C4-2B (cell line): ENCODE measurements around the gene C10orf67.

ENCODE experiments used
- H3K27ac ChIP-seq: fragments of 450-650 bp; 2 replicates; pipeline ENCODE4 v1.5.1; 2017
- CTCF ChIP-seq: fragments of 450-650 bp; conservative IDR thresholded peaks from 2 replicates; pipeline ENCODE4 v1.5.1; 2017; ENCODE audit warnings: mild to moderate bottlenecking
- ZFX ChIP-seq: fragments of 450-650 bp; IDR thresholded peaks from 2 replicates; pipeline ENCODE4 v1.6.1; 2017

C10orf67 gene

GRCh38 chr10:23381298-23382040 lies 36.9 kb upstream of the C10orf67 start:
- no peak overlapping the region for H3K27ac ChIP-seq
- TF ChIP-seq CTCF (no peak), ZFX (no peak)

- TF ChIP-seq CTCF (no peak), ZFX (no peak)
- no peak overlapping the region for H3K27ac ChIP-seq
Measured at GRCh38 chr10:23379686-23380085, 35.1 kb upstream of the C10orf67 start.

- H3K27ac ChIP-seq: no peak overlapping the region
- TF ChIP-seq ZFX (no peak), CTCF (no peak)
Measured at GRCh38 chr10:23376229-23376655, 31.6 kb upstream of the C10orf67 start.

GRCh38 chr10:23375366-23375765 lies 30.8 kb upstream of the C10orf67 start:
- H3K27ac ChIP-seq: no peak overlapping the region
- no peak for TF ChIP-seq CTCF
- TF ChIP-seq ZFX: no peak

- no peak overlapping the region for H3K27ac ChIP-seq
- TF ChIP-seq ZFX: no peak
- TF ChIP-seq CTCF: no peak
Measured at GRCh38 chr10:23373156-23373555, 28.6 kb upstream of the C10orf67 start.

GRCh38 chr10:23371073-23371472 lies 26.5 kb upstream of the C10orf67 start:
- TF ChIP-seq CTCF (no peak), ZFX (no peak)
- H3K27ac ChIP-seq: no peak overlapping the region

- TF ChIP-seq CTCF (no peak), ZFX (no peak)
- no peak overlapping the region for H3K27ac ChIP-seq
Measured at GRCh38 chr10:23370106-23370505, 25.5 kb upstream of the C10orf67 start.
